Glutamatergic neuron (in vitro differentiated cells): Measurements from ENCODE around the gene TPRG1. TPM values are rescaled to one million over a fixed set of nuclear protein-coding genes. Genes with fewer than 3 reads are reported as not detected.

Experiments used
- DNase-seq: peaks from one replicate; pipeline ENCODE4 v3.0.0; 2022
- H3K27ac Mint-ChIP-seq: one replicate; pipeline ENCODE4 v1.8.0; 2020; ENCODE audit warnings: mild to moderate bottlenecking, mixed read lengths, inconsistent platforms; ENCODE audit not compliant: unreplicated experiment
- H3K27me3 Mint-ChIP-seq: one replicate; pipeline ENCODE4 v1.8.0; 2020; ENCODE audit warnings: mild to moderate bottlenecking, moderate library complexity, mixed read lengths, inconsistent platforms; ENCODE audit not compliant: unreplicated experiment
- H3K36me3 Mint-ChIP-seq: one replicate; pipeline ENCODE4 v1.8.0; 2020; ENCODE audit warnings: mild to moderate bottlenecking, mixed read lengths, inconsistent platforms; ENCODE audit not compliant: unreplicated experiment
- H3K4me1 Mint-ChIP-seq: one replicate; pipeline ENCODE4 v1.8.0; 2020; ENCODE audit warnings: mild to moderate bottlenecking, low read depth, mixed read lengths, inconsistent platforms; ENCODE audit not compliant: unreplicated experiment
- H3K4me3 Mint-ChIP-seq: one replicate; pipeline ENCODE4 v1.8.0; 2020; ENCODE audit warnings: mild to moderate bottlenecking, mixed read lengths, inconsistent platforms; ENCODE audit not compliant: unreplicated experiment
- H3K9me3 Mint-ChIP-seq: one replicate; pipeline ENCODE4 v1.8.0; 2020; ENCODE audit warnings: mild to moderate bottlenecking, moderate library complexity, mixed read lengths, inconsistent platforms; ENCODE audit not compliant: unreplicated experiment
- total RNA-seq: library from RNA; stranded (reverse); fragmentation: NEBNext Ultra II Directional; extraction: Animal tissue kit (Norgen Biotek cat#: 25700); gene quantifications from one replicate; pipeline ENCODE4 v1.2.1, GENCODE V29; 2021; ENCODE audit not compliant: unreplicated experiment
- TF ChIP-seq, protein P1 (sequence below): fragments of 200-600 bp; sonication (generic); IDR thresholded peaks from one replicate; pipeline ENCODE4 v1.5.0; 2021; ENCODE audit not compliant: partially characterized antibody, unreplicated experiment

TPRG1 gene
- total RNA-seq, 1 donor from 2014 or later = 1.3 TPM

DNA sequence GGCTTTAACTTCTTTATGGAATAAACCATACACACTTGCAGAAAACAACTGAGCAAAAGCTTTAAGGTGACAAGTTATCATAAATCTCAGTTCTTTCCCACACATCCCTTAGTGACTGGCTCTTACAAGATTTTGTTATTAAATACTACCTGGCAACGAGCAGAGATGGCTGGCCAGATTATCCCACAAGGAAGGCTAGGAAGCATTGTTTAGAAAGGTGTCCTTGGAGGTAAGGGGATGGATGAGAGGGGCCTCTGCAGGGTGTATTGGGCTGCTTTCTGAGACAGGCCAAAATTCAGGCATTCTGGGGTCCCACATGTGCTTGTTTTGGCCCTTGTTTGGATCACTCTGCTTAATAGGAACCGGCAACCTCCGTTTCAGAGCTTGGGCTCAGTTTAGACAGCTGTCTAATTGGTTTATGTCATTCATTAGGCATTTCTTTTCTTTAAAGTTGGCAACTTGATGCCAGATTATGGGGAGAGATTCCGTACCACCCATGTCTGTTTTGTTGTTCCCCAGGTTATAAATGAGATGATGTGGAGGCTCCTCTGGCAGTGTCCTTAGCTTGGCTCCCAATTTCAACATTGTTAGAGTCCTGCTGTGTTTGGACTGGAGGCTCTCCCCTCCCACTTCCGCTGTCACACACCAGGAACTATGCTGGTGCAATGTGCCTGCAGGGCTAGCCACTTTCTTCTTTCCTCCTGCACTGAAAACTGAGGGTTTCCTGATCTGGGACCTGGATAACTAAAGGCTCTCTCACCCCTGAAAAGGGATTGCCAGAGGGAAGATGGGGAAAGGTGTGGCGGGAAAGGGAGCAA, 121.1 kb downstream of the TPRG1 start:
- no peaks in the 10 kb centered on the region for H3K4me1 Mint-ChIP-seq
- H3K27ac Mint-ChIP-seq = no peak overlapping the region
- DNase-seq = no peak

DNA sequence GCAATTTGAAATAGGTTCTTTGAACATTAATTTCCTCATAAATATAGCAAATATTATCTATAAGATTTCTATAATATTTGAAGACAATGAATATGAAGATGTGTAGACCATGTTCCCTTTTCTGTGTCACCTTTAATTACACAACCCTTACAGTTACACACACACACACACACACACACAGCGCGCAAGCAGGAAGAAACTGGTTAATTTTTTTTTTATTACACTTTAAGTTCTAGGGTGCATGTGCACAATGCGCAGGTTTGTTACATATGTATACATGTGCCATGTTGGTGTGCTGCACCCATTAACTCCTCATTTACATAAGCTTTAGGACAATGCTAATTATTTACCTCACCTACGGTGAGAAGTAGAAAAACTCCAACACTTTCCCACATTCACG, 122.9 kb downstream of the TPRG1 start:
- Mint-ChIP-seq H3K27ac (no peak overlapping the region), H3K36me3 (no peaks in the 10 kb centered on the region), H3K27me3 (peaks cover 3% of the 10 kb centered on the region), H3K4me3 (no peak overlapping the region), H3K9me3 (no peaks in the 10 kb centered on the region), H3K4me1 (no peaks in the 10 kb centered on the region)
- TF ChIP-seq, protein P1, sequence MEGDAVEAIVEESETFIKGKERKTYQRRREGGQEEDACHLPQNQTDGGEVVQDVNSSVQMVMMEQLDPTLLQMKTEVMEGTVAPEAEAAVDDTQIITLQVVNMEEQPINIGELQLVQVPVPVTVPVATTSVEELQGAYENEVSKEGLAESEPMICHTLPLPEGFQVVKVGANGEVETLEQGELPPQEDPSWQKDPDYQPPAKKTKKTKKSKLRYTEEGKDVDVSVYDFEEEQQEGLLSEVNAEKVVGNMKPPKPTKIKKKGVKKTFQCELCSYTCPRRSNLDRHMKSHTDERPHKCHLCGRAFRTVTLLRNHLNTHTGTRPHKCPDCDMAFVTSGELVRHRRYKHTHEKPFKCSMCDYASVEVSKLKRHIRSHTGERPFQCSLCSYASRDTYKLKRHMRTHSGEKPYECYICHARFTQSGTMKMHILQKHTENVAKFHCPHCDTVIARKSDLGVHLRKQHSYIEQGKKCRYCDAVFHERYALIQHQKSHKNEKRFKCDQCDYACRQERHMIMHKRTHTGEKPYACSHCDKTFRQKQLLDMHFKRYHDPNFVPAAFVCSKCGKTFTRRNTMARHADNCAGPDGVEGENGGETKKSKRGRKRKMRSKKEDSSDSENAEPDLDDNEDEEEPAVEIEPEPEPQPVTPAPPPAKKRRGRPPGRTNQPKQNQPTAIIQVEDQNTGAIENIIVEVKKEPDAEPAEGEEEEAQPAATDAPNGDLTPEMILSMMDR = no peak
- no peak for DNase-seq

More for the DNA sequence above, 121.1 kb downstream of the TPRG1 start:
- no peak overlapping the region for H3K4me3 Mint-ChIP-seq
- H3K36me3 Mint-ChIP-seq = no peaks in the 10 kb centered on the region
- peaks cover 3% of the 10 kb centered on the region for H3K27me3 Mint-ChIP-seq
- no peaks in the 10 kb centered on the region for H3K9me3 Mint-ChIP-seq
- TF ChIP-seq, protein P1 = no peak

DNA sequence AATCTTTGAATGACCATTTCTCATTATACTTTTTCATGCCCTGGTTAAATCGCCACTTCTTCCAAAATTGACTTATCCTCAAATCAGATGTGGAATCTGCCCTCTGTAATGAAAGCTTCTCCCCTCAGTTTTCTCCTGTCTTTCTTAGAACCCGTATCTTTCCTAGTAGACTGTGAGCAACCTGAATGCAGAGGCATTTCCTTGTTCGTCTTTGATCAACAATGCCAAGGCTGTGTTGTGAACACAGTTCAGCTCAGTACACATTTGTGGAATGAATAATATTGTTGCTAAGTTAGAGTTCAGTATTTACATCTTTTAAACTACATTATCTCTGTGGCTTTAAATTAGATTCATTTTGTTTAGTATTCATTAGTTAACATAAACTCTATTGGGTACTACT, 123.3 kb downstream of the TPRG1 start:
- Mint-ChIP-seq H3K27me3 (peaks cover 3% of the 10 kb centered on the region), H3K36me3 (no peaks in the 10 kb centered on the region), H3K4me3 (no peak overlapping the region), H3K9me3 (no peaks in the 10 kb centered on the region), H3K4me1 (no peaks in the 10 kb centered on the region), H3K27ac (no peak overlapping the region)
- TF ChIP-seq, protein P1 = no peak
- no peak for DNase-seq

DNA sequence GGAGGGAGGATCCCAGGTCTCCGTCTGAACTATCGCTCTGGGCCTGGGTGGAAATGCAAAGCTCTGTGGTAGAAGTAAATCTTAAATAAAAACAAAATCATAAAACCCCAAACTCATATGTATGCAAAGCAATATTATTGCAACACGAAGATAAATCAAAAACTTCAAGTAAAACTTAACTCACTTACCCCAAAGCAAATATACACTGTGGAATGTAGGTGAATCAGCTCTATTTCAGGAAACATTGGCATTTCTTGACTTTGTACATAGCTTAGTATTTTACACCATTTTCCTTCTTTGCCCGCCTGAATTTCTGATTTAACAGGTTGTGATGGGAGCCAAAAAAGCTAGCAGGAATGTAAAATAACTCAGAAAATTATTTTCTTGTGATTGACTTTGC, 126.2 kb downstream of the TPRG1 start:
- Mint-ChIP-seq H3K27me3 (no peaks in the 10 kb centered on the region), H3K36me3 (no peaks in the 10 kb centered on the region), H3K9me3 (no peaks in the 10 kb centered on the region), H3K27ac (no peak overlapping the region), H3K4me3 (no peak overlapping the region), H3K4me1 (no peaks in the 10 kb centered on the region)
- TF ChIP-seq, protein P1 = no peak
- no peak for DNase-seq
